HPDE6-E6E7 (cell line): ENCODE measurements around the gene RERE.
"Not testable (repeated sequence)": the region's sequence is repeated elsewhere in the genome, so short reads cannot be mapped to it uniquely, and the experiment has no call there.

Experiments used
- DNase-seq: peaks from one replicate; pipeline ENCODE4 v3.0.0; 2011; ENCODE audit warnings: missing footprints; ENCODE audit errors: extremely low spot score

Gene RERE

DNA sequence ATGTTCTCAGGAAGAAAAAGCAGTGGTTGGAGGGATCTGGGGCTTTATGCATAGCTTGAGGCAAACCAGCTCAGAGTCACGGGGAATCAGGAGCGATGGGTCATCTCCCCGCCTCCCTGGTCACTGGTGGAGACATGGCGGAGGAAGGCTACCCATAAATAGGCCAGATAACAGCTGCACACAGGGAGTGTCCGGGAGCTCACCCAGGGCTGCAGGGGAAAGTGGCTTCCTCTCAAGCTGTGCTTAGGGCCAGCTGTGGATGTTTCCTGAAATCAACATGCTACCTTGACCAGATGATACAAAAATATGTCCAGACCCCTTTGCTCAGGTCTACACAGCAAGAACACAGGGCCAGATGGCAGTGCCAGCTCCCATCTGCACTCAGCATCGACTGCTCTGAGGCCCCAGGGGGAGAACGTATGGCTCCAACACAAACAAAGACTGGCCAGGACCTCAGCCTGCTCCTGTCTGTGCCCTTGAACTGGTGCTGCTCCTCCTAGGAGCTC lies 27.1 kb upstream of the RERE start:
- DNase-seq = no peak

- no peak for DNase-seq
Measured at GRCh38 chr1:8841395-8841794, 24.0 kb upstream of the RERE start.

DNA sequence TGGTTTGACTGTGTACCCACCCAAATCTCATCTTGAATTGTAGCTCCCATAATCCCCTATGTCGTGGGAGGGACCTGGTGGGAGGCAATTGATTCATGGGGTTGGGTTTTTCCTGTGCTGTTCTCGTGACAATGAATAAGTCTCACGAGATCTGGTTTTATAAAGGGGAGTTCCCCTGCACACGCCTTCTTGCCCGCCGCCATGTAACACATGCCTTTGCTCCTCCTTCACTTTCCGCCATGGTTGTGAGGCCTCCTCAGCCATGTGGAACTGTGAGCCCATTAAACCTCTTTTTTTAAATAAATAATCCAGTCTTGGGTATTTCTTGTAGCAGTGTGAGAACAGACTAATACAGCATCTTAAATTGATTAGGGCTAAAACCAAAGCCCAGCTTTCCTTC lies 22.6 kb upstream of the RERE start:
- DNase-seq = no peak

GRCh38 chr1:8835941-8836643 lies 18.7 kb upstream of the RERE start:
- DNase-seq = no peak

DNA sequence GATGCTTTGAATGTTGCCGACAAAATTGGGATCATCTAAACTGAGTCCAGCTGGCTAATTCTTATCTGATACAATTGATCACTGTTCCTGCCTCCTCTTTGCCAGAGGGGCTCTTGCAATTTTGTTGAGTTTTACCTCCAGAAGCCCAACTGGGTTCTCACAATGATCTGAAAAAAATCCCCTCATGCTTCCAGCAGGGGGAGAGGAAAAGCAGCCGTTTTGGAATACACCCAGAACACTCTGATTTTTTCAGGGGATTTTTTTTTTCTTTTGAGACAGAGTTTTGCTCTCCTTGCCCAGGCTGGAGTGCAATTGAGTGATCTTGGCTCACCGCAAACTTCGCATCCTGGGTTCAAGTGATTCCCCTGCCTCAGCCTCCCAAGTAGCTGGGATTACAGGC lies 13.9 kb upstream of the RERE start:
- DNase-seq = no peak

- DNase-seq = not testable (repeated sequence)
Measured at GRCh38 chr1:8830732-8831131, 13.3 kb upstream of the RERE start.

DNA sequence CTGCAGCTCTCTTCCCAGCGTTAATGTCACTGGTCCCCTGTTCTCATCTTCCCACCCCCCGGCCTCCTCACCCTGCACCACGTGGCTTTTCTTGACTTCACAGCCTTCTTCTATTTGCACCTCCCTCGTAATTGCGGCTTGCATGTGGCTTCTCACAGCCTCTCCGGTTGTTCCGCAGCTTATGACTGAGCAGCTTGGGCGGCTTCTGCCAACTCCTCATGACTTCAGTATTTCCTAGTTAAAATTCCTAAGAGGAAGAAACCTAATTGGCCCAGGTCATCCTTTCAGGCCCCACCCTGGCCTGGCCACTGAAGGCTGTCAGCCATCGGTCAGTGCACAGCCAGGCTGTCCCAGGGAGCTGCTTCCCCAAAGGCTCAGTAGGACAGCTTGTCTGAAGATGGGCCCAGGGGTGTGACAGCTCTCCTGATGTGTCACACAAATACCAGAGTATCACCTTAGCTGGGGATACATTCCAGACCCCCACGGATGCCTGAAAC lies 8.6 kb upstream of the RERE start:
- no peak for DNase-seq

DNA sequence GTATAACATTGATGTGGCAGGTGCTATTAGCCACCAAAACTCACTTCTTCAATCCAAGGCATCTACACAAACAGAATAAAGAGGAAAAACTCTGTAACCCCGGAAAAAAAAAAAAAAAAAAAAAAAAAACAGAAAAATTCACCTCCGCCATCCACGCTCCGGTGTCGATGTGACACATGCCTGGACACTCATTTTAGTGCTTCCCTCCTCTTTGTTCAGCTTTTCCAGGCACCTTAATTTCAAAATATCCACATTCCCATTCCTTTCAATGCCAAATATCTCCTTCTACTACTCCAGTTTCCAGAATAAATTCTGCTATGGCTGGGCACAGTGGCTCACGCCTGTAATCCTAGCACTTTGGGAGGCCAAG lies 5.8 kb upstream of the RERE start:
- DNase-seq = no peak

DNA sequence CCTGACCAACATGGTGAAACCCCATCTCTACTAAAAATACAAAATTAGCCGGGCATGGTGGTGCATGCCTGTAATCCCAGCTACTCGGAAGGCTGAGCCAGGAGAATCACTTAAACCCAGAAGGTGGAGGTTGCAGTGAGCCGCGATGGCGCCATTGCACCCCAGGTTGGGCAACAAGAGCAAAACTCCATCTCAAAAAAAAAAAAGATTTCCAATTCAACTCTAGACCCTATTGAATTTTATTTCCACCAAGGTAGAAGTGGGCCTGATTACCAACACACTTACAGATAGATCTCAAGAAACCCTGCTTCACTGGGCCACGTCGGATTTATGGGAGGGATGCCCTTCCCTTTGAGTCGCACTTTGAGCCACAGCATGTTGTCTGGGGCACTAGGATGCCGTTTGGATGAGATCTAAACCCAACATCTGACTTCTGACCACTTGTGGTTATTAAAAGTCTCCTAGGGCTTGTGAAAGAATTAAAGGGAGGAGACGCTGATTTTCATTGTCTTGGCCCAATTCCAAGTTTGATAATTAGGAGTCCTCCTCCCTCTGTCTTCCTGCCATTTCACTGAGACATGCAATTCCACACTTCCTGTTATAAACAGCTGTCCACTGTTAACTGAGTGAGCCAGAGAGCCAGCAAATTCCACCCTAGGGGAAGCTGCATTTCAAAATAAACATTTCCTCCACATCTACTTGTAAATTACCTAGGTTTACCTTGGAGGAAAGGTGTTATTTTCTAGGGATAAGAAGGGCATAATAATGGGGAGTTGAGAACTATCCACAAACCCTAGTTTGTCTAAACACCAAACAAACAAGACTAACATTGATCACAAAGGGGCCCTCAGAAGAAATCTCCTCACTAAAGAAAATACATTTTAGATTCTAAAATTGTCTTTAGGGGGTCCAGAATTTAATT lies 5.2 kb upstream of the RERE start:
- DNase-seq = no peak

GRCh38 chr1:8821084-8821483 lies 3.6 kb upstream of the RERE start:
- DNase-seq = no peak

DNA sequence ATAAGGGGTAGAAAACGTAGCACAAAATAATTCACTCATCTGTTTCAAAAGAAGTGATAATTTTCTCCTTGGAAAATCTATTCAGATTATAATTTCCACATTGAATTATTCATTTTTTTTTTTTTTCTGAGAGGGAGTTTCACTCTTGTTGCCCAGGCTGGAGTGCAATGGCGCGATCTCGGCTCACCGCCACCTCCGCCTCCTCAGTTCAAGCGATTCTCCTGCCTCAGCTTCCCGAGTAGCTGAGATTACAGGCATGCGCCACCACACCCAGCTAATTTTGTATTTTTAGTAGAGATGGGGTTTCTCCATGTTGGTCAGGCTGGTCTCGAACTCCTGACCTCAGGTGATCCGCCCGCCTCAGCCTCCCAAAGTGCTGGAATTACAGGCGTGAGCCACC lies 1.3 kb upstream of the RERE start:
- not testable (repeated sequence) for DNase-seq

- peak; percentile 71 for DNase-seq
Measured at GRCh38 chr1:8818325-8818775, 910 bp upstream of the RERE start.

GRCh38 chr1:8816831-8817411 lies 519 bp downstream of the RERE start:
- DNase-seq = no peak

- DNase-seq = no peak
Measured at GRCh38 chr1:8816264-8816663, 1.2 kb downstream of the RERE start.

GRCh38 chr1:8815582-8816151 lies 1.8 kb downstream of the RERE start:
- no peak for DNase-seq

GRCh38 chr1:8814865-8815264 lies 2.6 kb downstream of the RERE start:
- no peak for DNase-seq

DNA sequence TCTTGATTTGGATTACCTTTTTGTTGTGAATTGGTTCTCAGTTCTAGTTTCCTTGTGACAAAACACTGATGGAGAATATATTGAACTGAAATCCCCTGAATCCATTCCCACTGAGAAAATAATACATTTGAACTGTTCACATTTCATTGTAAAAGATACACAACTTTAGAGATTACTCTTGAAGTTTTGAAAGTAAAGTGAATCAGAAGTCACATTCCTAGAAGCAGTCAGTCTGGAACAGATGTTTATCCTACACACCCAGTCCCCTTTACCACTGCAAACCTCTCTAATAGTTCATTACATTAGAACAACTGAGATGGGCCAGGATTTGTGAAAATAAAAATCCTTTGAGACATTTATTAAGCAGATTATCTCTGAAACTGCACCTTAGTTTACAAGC lies 3.4 kb downstream of the RERE start:
- DNase-seq = no peak

- DNase-seq = no peak
Measured at GRCh38 chr1:8813016-8813763, 4.2 kb downstream of the RERE start.

DNA sequence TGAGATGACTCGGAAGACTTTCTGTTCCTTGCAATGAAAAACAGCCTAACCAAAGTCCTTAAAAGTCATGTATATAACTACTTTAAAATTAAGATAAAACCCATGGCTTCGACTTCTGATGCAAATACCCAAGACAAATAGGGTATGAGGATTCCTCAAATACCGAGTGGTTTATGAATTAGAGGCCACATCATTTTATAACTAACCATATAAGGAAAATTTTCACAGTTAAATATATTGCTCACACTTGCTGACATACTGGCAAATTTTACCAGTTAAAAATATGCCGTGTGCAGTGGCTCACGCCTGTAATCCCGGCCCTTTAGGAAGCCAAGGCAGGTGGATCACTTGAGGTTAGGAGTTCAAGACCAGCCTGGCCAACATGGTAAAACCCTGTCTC lies 5.4 kb downstream of the RERE start:
- DNase-seq = no peak

GRCh38 chr1:8810987-8811386 lies 6.5 kb downstream of the RERE start:
- DNase-seq = no peak

DNA sequence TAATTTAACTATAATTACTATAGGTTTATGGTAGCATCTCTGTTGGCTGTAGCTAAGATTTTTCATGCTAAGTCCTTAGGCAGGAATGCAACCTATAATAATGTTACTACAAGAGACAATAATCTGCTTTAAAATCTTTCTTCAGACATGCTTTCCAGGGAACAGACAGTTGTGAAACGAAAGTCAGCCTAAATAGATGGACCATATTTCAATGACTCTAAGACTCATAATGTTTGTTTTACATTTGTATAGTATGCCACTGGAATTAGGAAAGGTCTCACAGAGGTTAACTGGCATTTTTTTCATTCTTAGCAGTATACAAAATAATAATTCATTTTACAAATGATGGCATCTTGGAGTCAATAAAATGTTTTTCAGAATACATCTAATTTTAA lies 8.1 kb downstream of the RERE start:
- no peak for DNase-seq
